Putamen (tissue), 1 donor: ENCODE measurements around the gene IFT27.
"Not testable (repeated sequence)": the region's sequence is repeated elsewhere in the genome, so short reads cannot be mapped to it uniquely, and the experiment has no call there.

Experiments used
- DNase-seq: peaks from one replicate; pipeline ENCODE4 v3.0.0-alpha.2; 2016; ENCODE audit warnings: low spot score

Gene IFT27

GRCh38 chr22:36743591-36744412 is 32.1 kb downstream of the IFT27 start:
- DNase-seq: no peak

- DNase-seq: no peak
Measured at GRCh38 chr22:36743011-36743410, 32.9 kb downstream of the IFT27 start.

- DNase-seq: no peak
Measured at GRCh38 chr22:36741968-36742367, 34.0 kb downstream of the IFT27 start.

GRCh38 chr22:36741204-36741793 is 34.6 kb downstream of the IFT27 start:
- DNase-seq: no peak

- DNase-seq: no peak
Measured at GRCh38 chr22:36740716-36741115, 35.2 kb downstream of the IFT27 start.

- no peak for DNase-seq
Measured at GRCh38 chr22:36739185-36739584, 36.7 kb downstream of the IFT27 start.

GRCh38 chr22:36738416-36739020 is 37.4 kb downstream of the IFT27 start:
- no peak for DNase-seq

GRCh38 chr22:36737776-36738175 is 38.1 kb downstream of the IFT27 start:
- no peak for DNase-seq

- DNase-seq: no peak
Measured at GRCh38 chr22:36736701-36737320, 39.1 kb downstream of the IFT27 start.

GRCh38 chr22:36734171-36735058 is 41.5 kb downstream of the IFT27 start:
- DNase-seq: no peak

GRCh38 chr22:36733271-36733670 is 42.6 kb downstream of the IFT27 start:
- no peak for DNase-seq

GRCh38 chr22:36732609-36733008 is 43.3 kb downstream of the IFT27 start:
- no peak for DNase-seq

GRCh38 chr22:36731916-36732315 is 44.0 kb downstream of the IFT27 start:
- no peak for DNase-seq

GRCh38 chr22:36731321-36731720 is 44.6 kb downstream of the IFT27 start:
- not testable (repeated sequence) for DNase-seq

GRCh38 chr22:36730176-36730858 is 45.6 kb downstream of the IFT27 start:
- no peak for DNase-seq

GRCh38 chr22:36729321-36729720 is 46.6 kb downstream of the IFT27 start:
- DNase-seq: no peak

- DNase-seq: no peak
Measured at GRCh38 chr22:36728505-36728904, 47.4 kb downstream of the IFT27 start.

- DNase-seq: no peak
Measured at GRCh38 chr22:36727927-36728488, 47.9 kb downstream of the IFT27 start.

- DNase-seq: no peak
Measured at GRCh38 chr22:36727110-36727509, 48.8 kb downstream of the IFT27 start.

- no peak for DNase-seq
Measured at GRCh38 chr22:36726007-36726380, 49.9 kb downstream of the IFT27 start.
